H1 (cell line): ENCODE measurements around the gene ZBTB16. TPM values are rescaled to one million over a fixed set of nuclear protein-coding genes. Genes with fewer than 3 reads are reported as not detected.

ENCODE experiments used
- CTCF ChIA-PET: fragments of 300-600 bp; sonication (Branson Sonifier 250); formaldehyde crosslinking; loops from one replicate; lab custom pipeline; 2021; ENCODE audit not compliant: partially characterized antibody; lab: Charles Lee
- POLR2A ChIA-PET: fragments of 300-600 bp; sonication (Branson Sonifier 250); formaldehyde crosslinking; loops from one replicate; lab custom pipeline; 2021; ENCODE audit warnings: inconsistent platforms; ENCODE audit not compliant: partially characterized antibody; lab: Charles Lee
- DNase-seq, 2 experiments: peaks; one replicate each; pipeline versions ENCODE4 v3.0.0 to v3.0.0-alpha.2; 2010 to 2022; ENCODE audit warnings: low spot score in 2 of 2, low read depth in 1 of 2, mixed read lengths in 1 of 2
- FAIRE-seq: peaks from 2 replicates; lab custom pipeline; 2011; peaks lifted over from hg19 to GRCh38; lab: Jason Lieb, UNC
- H2AFZ ChIP-seq: 2 replicates; pipeline ENCODE4 v1.8.1; 2012; ENCODE audit warnings: low read length, inconsistent platforms
- H2AK5ac ChIP-seq: 2 replicates; pipeline ENCODE4 v1.6.1; 2013; ENCODE audit warnings: low read depth, low read length
- H2BK120ac ChIP-seq: replicated peaks from 2 replicates; pipeline ENCODE3; 2013; ENCODE audit warnings: low read depth, low read length, inconsistent platforms
- H2BK12ac ChIP-seq: 2 replicates; pipeline ENCODE4 v1.6.1; 2013; ENCODE audit warnings: low read depth, low read length
- H2BK15ac ChIP-seq: 2 replicates; pipeline ENCODE4 v1.6.1; 2013; ENCODE audit warnings: low read length
- H2BK20ac ChIP-seq: 2 replicates; pipeline ENCODE4 v1.6.1; 2013; ENCODE audit warnings: low read length
- H2BK5ac ChIP-seq: 2 replicates; pipeline ENCODE4 v1.6.1; 2013; ENCODE audit warnings: low read depth, low read length
- H3K14ac ChIP-seq: 2 replicates; pipeline ENCODE4 v1.6.1; 2013; ENCODE audit warnings: inconsistent platforms; ENCODE audit not compliant: insufficient read length
- H3K18ac ChIP-seq: 2 replicates; pipeline ENCODE4 v1.6.1; 2013; ENCODE audit warnings: low read length; ENCODE audit errors: extremely low read depth
- H3K23ac ChIP-seq: 2 replicates; pipeline ENCODE4 v1.6.1; 2013; ENCODE audit warnings: inconsistent platforms; ENCODE audit not compliant: insufficient read length
- H3K23me2 ChIP-seq: 2 replicates; pipeline ENCODE4 v1.6.1; 2013; ENCODE audit warnings: low read depth, low read length
- H3K27ac ChIP-seq: 2 replicates; pipeline ENCODE4 v1.6.1; 2011; ENCODE audit warnings: low read depth, low read length, inconsistent platforms
- H3K27me3 ChIP-seq, 4 experiments: replicated peaks in 1 of 4; 1 replicate in 1 of 4; 2 replicates in 3 of 4; pipeline versions ENCODE4 v1.6.1 to v1.8.1; 2011 to 2013; ENCODE audit warnings: low read length in 3 of 4, mild to moderate bottlenecking in 3 of 4, inconsistent platforms in 2 of 4, mixed read lengths in 2 of 4, moderate library complexity in 1 of 4; ENCODE audit not compliant: control insufficient read depth in 3 of 4, insufficient read depth in 3 of 4; ENCODE audit errors: extremely low read depth in 1 of 4
- H3K36me3 ChIP-seq, 4 experiments: 2 replicates each; pipeline versions ENCODE4 v1.6.1 to v1.8.1; 2011 to 2013; ENCODE audit warnings: mild to moderate bottlenecking in 4 of 4, low read length in 3 of 4, moderate library complexity in 2 of 4, control low read depth in 1 of 4, inconsistent platforms in 1 of 4; ENCODE audit not compliant: insufficient read depth in 4 of 4, control insufficient read depth in 2 of 4
- H3K4ac ChIP-seq: replicated peaks from 2 replicates; pipeline ENCODE3; 2013; ENCODE audit warnings: low read length, low read depth, mixed read lengths, inconsistent platforms; ENCODE audit not compliant: insufficient read length
- H3K4me1 ChIP-seq, 4 experiments: replicated peaks in 1 of 4; 1 replicate in 1 of 4; 2 replicates in 3 of 4; pipeline versions ENCODE4 v1.6.1 to v1.8.1; 2011 to 2013; ENCODE audit warnings: low read length in 3 of 4, inconsistent platforms in 2 of 4, mixed read lengths in 1 of 4; ENCODE audit not compliant: insufficient read depth in 4 of 4, control insufficient read depth in 3 of 4
- H3K4me2 ChIP-seq, 2 experiments: 2 replicates each; pipeline versions ENCODE4 v1.6.1 to v1.8.1; 2011 to 2013; ENCODE audit warnings: low read depth in 2 of 2, low read length in 2 of 2, control low read depth in 1 of 2, inconsistent platforms in 1 of 2, mild to moderate bottlenecking in 1 of 2; ENCODE audit not compliant: insufficient read depth in 1 of 2
- H3K4me3 ChIP-seq, 4 experiments: fragments of 200-600, 300-600 bp in 1 of 4; sonication (generic), shearing (Covaris generic), sonication (Bioruptor Twin) in 1 of 4; 2 replicates each; pipeline versions ENCODE4 v1.5.1 to v1.8.1; 2011 to 2016; ENCODE audit warnings: low read length in 4 of 4, low read depth in 3 of 4, control low read depth in 2 of 4, inconsistent platforms in 2 of 4, mild to moderate bottlenecking in 2 of 4, mixed read lengths in 1 of 4, moderate library complexity in 1 of 4; ENCODE audit not compliant: insufficient read depth in 2 of 4; ENCODE audit errors: extremely low read depth in 1 of 4
- H3K56ac ChIP-seq: replicated peaks from 2 replicates; pipeline ENCODE3; 2013; ENCODE audit warnings: low read depth, mild to moderate bottlenecking, mixed read lengths, low read length, inconsistent platforms; ENCODE audit not compliant: insufficient read length
- H3K79me1 ChIP-seq: 2 replicates; pipeline ENCODE4 v1.6.1; 2013; ENCODE audit warnings: low read depth, low read length, control low read depth
- H3K79me2 ChIP-seq, 2 experiments: 2 replicates each; pipeline versions ENCODE4 v1.6.1 to v1.8.1; 2012 to 2013; ENCODE audit warnings: low read length in 2 of 2, mild to moderate bottlenecking in 2 of 2, inconsistent platforms in 1 of 2; ENCODE audit not compliant: insufficient read depth in 2 of 2, control insufficient read depth in 1 of 2
- H3K9ac ChIP-seq, 4 experiments: replicated peaks in 1 of 4; 1 replicate in 1 of 4; 2 replicates in 3 of 4; pipeline versions ENCODE4 v1.6.1 to v1.8.1; 2011 to 2013; ENCODE audit warnings: low read depth in 3 of 4, low read length in 3 of 4, control low read depth in 2 of 4, mild to moderate bottlenecking in 2 of 4, moderate library complexity in 2 of 4, inconsistent platforms in 1 of 4; ENCODE audit errors: extremely low read depth in 1 of 4
- H3K9me3 ChIP-seq, 2 experiments: 2 replicates each; pipeline versions ENCODE4 v1.6.1 to v1.8.1; 2012 to 2013; ENCODE audit warnings: mild to moderate bottlenecking in 2 of 2, moderate library complexity in 2 of 2, control low read depth in 1 of 2, inconsistent platforms in 1 of 2, low read depth in 1 of 2, low read length in 1 of 2, mixed read lengths in 1 of 2; ENCODE audit not compliant: insufficient read depth in 2 of 2
- H4K20me1 ChIP-seq, 2 experiments: replicated peaks in 1 of 2; 2 replicates each; pipeline versions ENCODE3 to v1.8.1; 2011 to 2013; ENCODE audit warnings: inconsistent platforms in 2 of 2, low read length in 2 of 2, mild to moderate bottlenecking in 1 of 2; ENCODE audit not compliant: insufficient read depth in 2 of 2, control insufficient read depth in 1 of 2
- H4K5ac ChIP-seq: 2 replicates; pipeline ENCODE4 v1.6.1; 2013; ENCODE audit warnings: low read length, low read depth, mixed read lengths, inconsistent platforms; ENCODE audit not compliant: insufficient read length
- H4K8ac ChIP-seq: 2 replicates; pipeline ENCODE4 v1.8.0; 2013; ENCODE audit warnings: mild to moderate bottlenecking, moderate library complexity, low read length, inconsistent platforms; ENCODE audit not compliant: insufficient read depth; ENCODE audit errors: extremely low read depth
- H4K91ac ChIP-seq: replicated peaks from 2 replicates; pipeline ENCODE3; 2013; ENCODE audit warnings: low read length, mixed read lengths, inconsistent platforms; ENCODE audit not compliant: insufficient read length
- BRCA1 ChIP-seq: IDR thresholded peaks from 2 replicates; pipeline ENCODE4 v1.6.1; 2012; ENCODE audit warnings: low read depth, low read length, improper control_type of control experiment
- WGBS, 2 experiments: shearing (Covaris generic) in 1 of 2; methylation state at CpG; one replicate each; pipeline versions ENCODE4 v1.1.6 to v1.1.7; 2013 to 2015; ENCODE audit warnings: low lambda C conversion rate in 2 of 2, mixed read lengths in 2 of 2, inconsistent platforms in 1 of 2, low coverage in 1 of 2, missing lambda C conversion rate in 1 of 2; ENCODE audit not compliant: insufficient replicate concordance in 2 of 2, insufficient coverage in 1 of 2, insufficient read length in 1 of 2; ENCODE audit errors: extremely low coverage in 1 of 2, missing lambda C conversion rate in 1 of 2; 5-methylcytosine and 5-hydroxymethylcytosine counted together
- polyA plus RNA-seq, 7 experiments: library from polyadenylated mRNA; depleted of rRNA in 3 of 7; stranded (reverse) in 5 of 7; unstranded in 2 of 7; fragments of >200 nt in 5 of 7; fragments of 200-250 nt in 2 of 7; gene quantifications; 1 replicate in 5 of 7; 2 replicates in 1 of 7; 4 replicates in 1 of 7; pipeline versions ENCODE4 v1.2.1 to v1.2.3, GENCODE V29; 2011 to 2013; ENCODE audit warnings: missing spikeins in 2 of 7, mixed read lengths in 2 of 7
- total RNA-seq: library from RNA; stranded (reverse); fragmentation: NEBNext Ultra II Directional; extraction: Animal tissue kit (Norgen Biotek cat#: 25700); gene quantifications from 2 replicates; pipeline ENCODE4 v1.2.1, GENCODE V29; 2021

Gene ZBTB16
- total and polyA plus RNA-seq, 2 of the 8 experiments (the other 6 are each of a cell fraction or from before 2014, with no cell fraction given): 0.12 to 0.61 TPM

DNA sequence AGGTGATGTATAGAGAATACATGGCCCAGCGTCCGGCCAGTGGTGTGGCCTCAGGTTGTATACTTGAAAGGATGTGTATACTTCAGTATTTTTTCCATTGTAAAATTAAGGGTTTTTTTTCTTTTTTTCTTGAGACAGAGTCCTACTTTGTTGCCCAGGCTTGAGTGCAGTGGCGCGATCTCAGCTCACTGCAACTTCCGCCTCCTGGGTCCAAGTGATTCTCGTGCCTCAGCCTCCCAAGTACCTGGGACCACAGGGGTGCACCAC lies 15.8 kb downstream of the ZBTB16 start:
- Histone ChIP-seq H4K8ac (no peak overlapping the region), H3K4ac (no peak overlapping the region), H2AK5ac (no peak overlapping the region), H3K27ac (no peak overlapping the region), H3K56ac (no peak overlapping the region), H3K4me2 (no peak overlapping the region), H2BK15ac (no peak overlapping the region), H3K18ac (no peak overlapping the region), H3K4me1 (peaks cover 5 to 11% (median 9%) of the 10 kb centered on the region in 4 experiments), H3K9me3 (no peaks in the 10 kb centered on the region), H3K79me2 (no peaks in the 10 kb centered on the region), H2AFZ (no peak overlapping the region), H4K20me1 (no peaks in the 10 kb centered on the region), H2BK20ac (no peak overlapping the region), H4K5ac (no peak overlapping the region), H3K4me3 (no peak overlapping the region)
- POLR2A ChIA-PET: no interaction called here
- CTCF ChIA-PET: interaction anchor here (0.6 to 1.8 kb wide), 6 partner anchors 9 to 1851 kb away, joined by 3 to 9 read pairs (median 4); no protein-coding TSS in a partner anchor
- no peak for FAIRE-seq
- TF ChIP-seq BRCA1: no peak
- TF ChIP-seq, all 59 proteins: peak for 0
- Histone ChIP-seq H4K91ac (no peak overlapping the region), H3K36me3 (no peaks in the 10 kb centered on the region), H3K23me2 (no peaks in the 10 kb centered on the region), H2BK12ac (no peak overlapping the region), H3K9ac (no peak overlapping the region), H2BK120ac (no peak overlapping the region), H3K79me1 (no peaks in the 10 kb centered on the region), H3K14ac (no peak overlapping the region), H3K27me3 (peaks cover 3 to 31% (median 27%) of the 10 kb centered on the region in 4 experiments; a peak in 6 of 7 replicates), H2BK5ac (no peak overlapping the region), H3K23ac (no peak overlapping the region)
- DNase-seq: no peak
- 92% methylated on average over 6 of the region's 6 CpGs; no CpG with 5 or more reads in 1 of the 2 experiments for WGBS, 2 experiments
